Fibroblast of lung (primary cell): Measurements from ENCODE around the gene PSMA4. TPM values are rescaled to one million over a fixed set of nuclear protein-coding genes. Genes with fewer than 3 reads are reported as not detected.

Source experiments
- DNase-seq, 2 donors: peaks; one replicate each; pipeline versions ENCODE4 v3.0.0 to v3.0.0-alpha.2; 2010; ENCODE audit warnings: low read depth in 2 of 2
- H2AFZ ChIP-seq: 2 replicates; pipeline ENCODE4 v1.5.1; 2012; ENCODE audit warnings: low read length, control low read depth, inconsistent platforms
- H3K27ac ChIP-seq: 2 replicates; pipeline ENCODE4 v1.5.1; 2011; ENCODE audit warnings: low read length, control low read depth; ENCODE audit not compliant: insufficient read depth
- H3K27me3 ChIP-seq: 2 replicates; pipeline ENCODE4 v1.5.1; 2011; ENCODE audit warnings: mild to moderate bottlenecking, low read length; ENCODE audit not compliant: control insufficient read depth, insufficient read depth
- H3K36me3 ChIP-seq: 2 replicates; pipeline ENCODE4 v1.5.1; 2011; ENCODE audit warnings: low read length; ENCODE audit not compliant: control insufficient read depth, insufficient read depth
- H3K4me1 ChIP-seq: 2 replicates; pipeline ENCODE4 v1.5.1; 2011; ENCODE audit warnings: low read length; ENCODE audit not compliant: control insufficient read depth, insufficient read depth; ENCODE audit errors: extremely low read depth
- H3K4me2 ChIP-seq: 2 replicates; pipeline ENCODE4 v1.5.1; 2011; ENCODE audit warnings: low read length, control low read depth; ENCODE audit not compliant: insufficient read depth; ENCODE audit errors: extremely low read depth
- H3K4me3 ChIP-seq, 4 experiments: fragments of 200-600 bp in 1 of 4; sonication (generic) in 1 of 4; replicated peaks in 1 of 4; 2 replicates each; pipeline ENCODE4 v1.5.1; 2011 to 2016; ENCODE audit warnings: low read length in 4 of 4, low read depth in 3 of 4, mild to moderate bottlenecking in 3 of 4, control low read depth in 2 of 4, inconsistent platforms in 1 of 4, mixed read lengths in 1 of 4; ENCODE audit not compliant: insufficient read depth in 1 of 4; ENCODE audit errors: control extremely low read depth in 1 of 4
- H3K79me2 ChIP-seq: 2 replicates; pipeline ENCODE4 v1.5.1; 2012; ENCODE audit warnings: mild to moderate bottlenecking, low read length, inconsistent platforms; ENCODE audit not compliant: control insufficient read depth, insufficient read depth
- H3K9ac ChIP-seq: 2 replicates; pipeline ENCODE4 v1.5.1; 2011; ENCODE audit warnings: mild to moderate bottlenecking, low read length, control low read depth; ENCODE audit not compliant: insufficient read depth
- H3K9me3 ChIP-seq: 2 replicates; pipeline ENCODE4 v1.5.1; 2012; ENCODE audit warnings: low read depth, low read length; ENCODE audit not compliant: control insufficient read depth, insufficient read depth
- H4K20me1 ChIP-seq: 2 replicates; pipeline ENCODE4 v1.5.1; 2011; ENCODE audit warnings: low read length; ENCODE audit not compliant: control insufficient read depth, insufficient read depth; ENCODE audit errors: extremely low read depth
- EZH2 ChIP-seq: IDR thresholded peaks from 2 replicates; pipeline ENCODE4 v1.5.1; 2012; ENCODE audit warnings: low read length, control low read depth, mild to moderate bottlenecking; ENCODE audit errors: missing control alignments
- polyA plus RNA-seq, 2 donors: library from polyadenylated mRNA; depleted of rRNA in 1 of 2; stranded (reverse) in 1 of 2; unstranded in 1 of 2; fragments of >200 nt; gene quantifications; 2 replicates each; pipeline ENCODE4 v1.2.1, GENCODE V29; 2011 to 2012; ENCODE audit warnings: missing spikeins in 1 of 2
- total RNA-seq: library from RNA; depleted of rRNA; stranded (reverse); fragments of >200 nt; gene quantifications from 2 replicates; pipeline ENCODE4 v1.2.1, GENCODE V29; 2014
- TF ChIP-seq, protein P1 (sequence below), 2 donors: IDR thresholded peaks in 1 of 2; conservative IDR thresholded peaks in 1 of 2; 1 replicate in 1 of 2; 2 replicates in 1 of 2; pipeline ENCODE4 v1.5.1; 2011 to 2012; ENCODE audit warnings: low read length in 2 of 2, control low read depth in 1 of 2, inconsistent platforms in 1 of 2, low read depth in 1 of 2, mild to moderate bottlenecking in 1 of 2

PSMA4 gene
- total and polyA plus RNA-seq, 2 donors (not counting 1 experiment from before 2014, with no cell fraction given) = 161 to 404 TPM

DNA sequence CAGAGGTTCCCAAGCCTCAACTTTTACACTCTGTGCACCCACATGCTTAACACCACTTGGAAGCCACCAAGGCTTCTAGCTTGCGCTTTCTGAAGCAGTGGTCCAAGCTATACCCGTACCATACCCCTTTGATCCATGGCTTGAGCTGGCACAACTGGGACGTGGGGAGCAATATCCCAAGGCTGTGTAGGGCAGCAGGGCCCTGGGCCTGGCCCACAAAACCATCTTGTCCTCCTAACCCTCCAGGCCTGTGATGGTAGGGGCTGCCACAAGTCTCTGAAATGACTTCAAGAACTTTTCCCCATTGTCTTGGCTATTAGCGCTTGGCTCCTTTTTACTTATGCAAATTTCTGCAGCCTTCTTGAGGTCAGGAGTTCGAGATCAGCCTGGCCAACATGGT lies 16.0 kb upstream of the PSMA4 start:
- Histone ChIP-seq H2AFZ (no peak overlapping the region), H3K79me2 (no peaks in the 10 kb centered on the region), H3K9me3 (no peaks in the 10 kb centered on the region), H4K20me1 (no peaks in the 10 kb centered on the region), H3K4me1 (no peaks in the 10 kb centered on the region), H3K4me3 (no peak overlapping the region), H3K4me2 (no peak overlapping the region), H3K9ac (no peak overlapping the region), H3K27ac (no peak overlapping the region), H3K27me3 (no peaks in the 10 kb centered on the region), H3K36me3 (no peaks in the 10 kb centered on the region)
- DNase-seq = no peak
- TF ChIP-seq, protein P1, sequence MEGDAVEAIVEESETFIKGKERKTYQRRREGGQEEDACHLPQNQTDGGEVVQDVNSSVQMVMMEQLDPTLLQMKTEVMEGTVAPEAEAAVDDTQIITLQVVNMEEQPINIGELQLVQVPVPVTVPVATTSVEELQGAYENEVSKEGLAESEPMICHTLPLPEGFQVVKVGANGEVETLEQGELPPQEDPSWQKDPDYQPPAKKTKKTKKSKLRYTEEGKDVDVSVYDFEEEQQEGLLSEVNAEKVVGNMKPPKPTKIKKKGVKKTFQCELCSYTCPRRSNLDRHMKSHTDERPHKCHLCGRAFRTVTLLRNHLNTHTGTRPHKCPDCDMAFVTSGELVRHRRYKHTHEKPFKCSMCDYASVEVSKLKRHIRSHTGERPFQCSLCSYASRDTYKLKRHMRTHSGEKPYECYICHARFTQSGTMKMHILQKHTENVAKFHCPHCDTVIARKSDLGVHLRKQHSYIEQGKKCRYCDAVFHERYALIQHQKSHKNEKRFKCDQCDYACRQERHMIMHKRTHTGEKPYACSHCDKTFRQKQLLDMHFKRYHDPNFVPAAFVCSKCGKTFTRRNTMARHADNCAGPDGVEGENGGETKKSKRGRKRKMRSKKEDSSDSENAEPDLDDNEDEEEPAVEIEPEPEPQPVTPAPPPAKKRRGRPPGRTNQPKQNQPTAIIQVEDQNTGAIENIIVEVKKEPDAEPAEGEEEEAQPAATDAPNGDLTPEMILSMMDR (conservative IDR thresholded peaks at IDR 0.05 in 1 of 2, IDR thresholded peaks at IDR 0.05 in 1 of 2; ENCODE audit: low read depth in 1 of 2, low read length in 2 of 2) = no peak
- no peak for TF ChIP-seq EZH2

DNA sequence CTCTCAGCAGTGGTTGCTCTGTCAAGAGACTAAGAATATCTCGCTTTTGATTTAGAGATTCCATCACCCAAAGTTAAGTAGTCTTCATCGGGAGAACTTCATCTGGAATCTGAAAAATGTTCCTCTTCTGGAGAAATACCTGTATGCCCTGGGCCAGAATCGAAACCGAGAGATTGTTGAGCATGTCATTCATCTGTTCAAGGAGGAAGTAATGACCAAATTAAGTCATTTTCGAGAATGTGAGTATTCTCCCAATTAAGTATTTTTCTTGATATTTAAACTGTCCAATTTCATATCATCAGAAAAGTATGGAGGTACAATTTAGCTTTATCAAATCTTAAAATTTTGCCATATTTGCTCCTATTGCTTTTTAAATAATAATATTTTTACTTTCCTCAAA lies 12.9 kb upstream of the PSMA4 start:
- no peak for DNase-seq
- no peaks in the 10 kb centered on the region for H3K27me3 ChIP-seq
- H3K27ac ChIP-seq = no peak overlapping the region
- no peak overlapping the region for H2AFZ ChIP-seq
- no peaks in the 10 kb centered on the region for H3K9me3 ChIP-seq
- no peak overlapping the region for H3K4me3 ChIP-seq
- H3K4me2 ChIP-seq = no peak overlapping the region
- no peak for TF ChIP-seq EZH2
- TF ChIP-seq, protein P1 (conservative IDR thresholded peaks at IDR 0.05 in 1 of 2, IDR thresholded peaks at IDR 0.05 in 1 of 2; ENCODE audit: low read depth in 1 of 2, low read length in 2 of 2) = no peak
- H3K36me3 ChIP-seq = no peaks in the 10 kb centered on the region
- no peaks in the 10 kb centered on the region for H4K20me1 ChIP-seq
- no peak overlapping the region for H3K9ac ChIP-seq
- no peaks in the 10 kb centered on the region for H3K4me1 ChIP-seq
- H3K79me2 ChIP-seq = no peaks in the 10 kb centered on the region

DNA sequence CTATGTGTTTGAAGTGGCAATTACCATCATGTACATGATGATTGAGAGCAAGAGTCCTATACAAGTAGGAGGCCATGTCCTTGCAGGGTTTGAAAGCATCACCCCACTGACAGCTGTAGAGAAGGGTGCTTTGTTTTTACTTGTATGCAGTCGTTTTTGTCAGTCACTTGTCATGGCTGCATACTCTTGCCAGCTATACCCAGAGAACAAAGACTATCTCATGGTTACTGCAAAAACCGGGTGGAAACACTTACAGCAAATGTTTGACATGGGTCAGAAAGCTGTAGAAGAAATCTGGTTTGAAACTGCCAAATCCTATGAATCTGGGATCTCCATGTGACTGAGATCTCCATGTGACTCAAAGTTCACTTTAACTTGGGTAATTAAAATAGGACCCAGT lies 6.9 kb upstream of the PSMA4 start:
- H3K9ac ChIP-seq = no peak overlapping the region
- no peaks in the 10 kb centered on the region for H3K79me2 ChIP-seq
- no peaks in the 10 kb centered on the region for H3K36me3 ChIP-seq
- TF ChIP-seq, protein P1 (conservative IDR thresholded peaks at IDR 0.05 in 1 of 2, IDR thresholded peaks at IDR 0.05 in 1 of 2; ENCODE audit: low read depth in 1 of 2, low read length in 2 of 2) = no peak
- no peak for TF ChIP-seq EZH2
- H3K9me3 ChIP-seq = no peaks in the 10 kb centered on the region
- H3K4me1 ChIP-seq = no peaks in the 10 kb centered on the region
- H2AFZ ChIP-seq = no peak overlapping the region
- no peaks in the 10 kb centered on the region for H3K27me3 ChIP-seq
- DNase-seq = no peak
- H3K4me2 ChIP-seq = no peak overlapping the region
- no peak overlapping the region for H3K27ac ChIP-seq
- no peak overlapping the region for H3K4me3 ChIP-seq
- H4K20me1 ChIP-seq = no peaks in the 10 kb centered on the region
